Measurements from ENCODE around the gene SSH2. TPM values are rescaled to one million over a fixed set of nuclear protein-coding genes. Genes with fewer than 3 reads are reported as not detected.
"Not testable (repeated sequence)": the region's sequence is repeated elsewhere in the genome, so short reads cannot be mapped to it uniquely, and the experiment has no call there.

SSH2 gene
- total and polyA plus RNA-seq, 3 donors from 2014 or later, result 31.0 to 62.3 (median 37.4) TPM

- H3K4me1 ChIP-seq, result no peaks in the 10 kb centered on the region
Measured at GRCh38 chr17:29791336-29792080, 138.5 kb downstream of the SSH2 start.

DNA sequence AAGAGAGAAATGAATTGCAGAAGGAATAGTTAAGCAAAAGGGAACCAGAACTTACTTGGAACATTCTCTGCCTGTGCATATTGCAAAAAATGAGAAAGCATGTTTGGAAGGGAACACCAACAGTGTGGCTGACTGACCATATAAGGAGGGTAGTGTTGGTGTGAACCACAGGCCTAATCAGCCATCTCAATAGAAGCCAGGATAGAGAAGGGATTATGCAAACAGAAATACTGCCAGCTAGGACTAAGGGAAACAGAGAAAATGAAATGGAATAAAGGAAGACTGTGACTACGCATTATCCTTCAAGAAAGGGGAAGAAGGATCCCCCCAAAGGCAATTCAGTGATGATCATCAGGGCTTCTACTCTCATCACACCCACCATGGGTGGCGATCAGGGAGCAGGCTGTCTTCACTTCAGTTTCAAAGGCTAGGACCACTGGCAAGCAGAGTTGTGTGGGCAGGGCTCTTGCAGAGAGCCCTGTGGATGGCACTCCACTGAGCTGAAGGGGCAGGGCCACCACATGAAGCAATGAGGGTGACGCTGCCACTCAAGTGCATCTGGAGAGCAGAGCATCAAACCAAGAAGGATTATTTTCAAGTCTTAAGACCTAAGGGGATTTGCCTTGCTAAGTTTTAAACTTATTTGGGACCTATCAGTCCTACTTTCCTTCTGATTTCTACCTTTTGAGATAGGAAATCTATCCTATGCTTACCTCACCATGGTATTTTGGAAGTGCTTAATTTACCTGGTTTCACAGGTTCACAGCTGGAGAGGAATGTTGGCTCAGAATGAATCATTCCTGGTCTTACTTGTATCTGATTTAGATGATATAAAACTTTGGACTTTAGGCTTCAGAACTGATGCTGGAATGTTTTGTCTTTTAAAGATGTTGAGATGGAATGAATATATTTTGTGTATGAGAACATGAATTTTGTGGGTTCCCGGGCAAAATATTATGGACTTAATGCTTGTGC is 140.5 kb downstream of the SSH2 start:
- H3K36me3 ChIP-seq (ENCODE audit: low read depth, missing control alignments), result no peaks in the 10 kb centered on the region
- H3K27me3 ChIP-seq, result no peaks in the 10 kb centered on the region
- H3K27ac ChIP-seq, result peak overlapping the region in 1 of 2 donors; percentile 49
- no peak overlapping the region for H3K4me3 ChIP-seq
- 88 to 90% methylated on average over 4 of the region's 4 CpGs for WGBS, 2 donors
- no peak for DNase-seq
- H3K9me3 ChIP-seq, result no peaks in the 10 kb centered on the region
- H3K4me1 ChIP-seq, result peaks cover 2% of the 10 kb centered on the region
- intact Hi-C loops (cut with DNase I; ENCODE audit: low total_unique reads), result no loop called here
- TF ChIP-seq, protein P1, sequence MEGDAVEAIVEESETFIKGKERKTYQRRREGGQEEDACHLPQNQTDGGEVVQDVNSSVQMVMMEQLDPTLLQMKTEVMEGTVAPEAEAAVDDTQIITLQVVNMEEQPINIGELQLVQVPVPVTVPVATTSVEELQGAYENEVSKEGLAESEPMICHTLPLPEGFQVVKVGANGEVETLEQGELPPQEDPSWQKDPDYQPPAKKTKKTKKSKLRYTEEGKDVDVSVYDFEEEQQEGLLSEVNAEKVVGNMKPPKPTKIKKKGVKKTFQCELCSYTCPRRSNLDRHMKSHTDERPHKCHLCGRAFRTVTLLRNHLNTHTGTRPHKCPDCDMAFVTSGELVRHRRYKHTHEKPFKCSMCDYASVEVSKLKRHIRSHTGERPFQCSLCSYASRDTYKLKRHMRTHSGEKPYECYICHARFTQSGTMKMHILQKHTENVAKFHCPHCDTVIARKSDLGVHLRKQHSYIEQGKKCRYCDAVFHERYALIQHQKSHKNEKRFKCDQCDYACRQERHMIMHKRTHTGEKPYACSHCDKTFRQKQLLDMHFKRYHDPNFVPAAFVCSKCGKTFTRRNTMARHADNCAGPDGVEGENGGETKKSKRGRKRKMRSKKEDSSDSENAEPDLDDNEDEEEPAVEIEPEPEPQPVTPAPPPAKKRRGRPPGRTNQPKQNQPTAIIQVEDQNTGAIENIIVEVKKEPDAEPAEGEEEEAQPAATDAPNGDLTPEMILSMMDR (IDR thresholded peaks at IDR 0.05), result no peak
- no peak for TF ChIP-seq POLR2A (IDR thresholded peaks at IDR 0.05)

More at GRCh38 chr17:29791336-29792080, 138.5 kb downstream of the SSH2 start:
- Histone ChIP-seq H3K9me3 (no peaks in the 10 kb centered on the region), H3K27me3 (no peaks in the 10 kb centered on the region), H3K36me3 (ENCODE audit: low read depth, missing control alignments) (no peaks in the 10 kb centered on the region), H3K4me3 (no peak overlapping the region), H3K27ac (no peak overlapping the region)
- WGBS, 2 donors, result 91 to 92% methylated on average over 3 of the region's 3 CpGs
- DNase-seq, result no peak
- intact Hi-C loops (cut with DNase I; ENCODE audit: low total_unique reads), result no loop called here
- TF ChIP-seq POLR2A (IDR thresholded peaks at IDR 0.05), result no peak
- TF ChIP-seq, protein P1 (IDR thresholded peaks at IDR 0.05), result no peak

GRCh38 chr17:29787995-29788394 is 142.0 kb downstream of the SSH2 start:
- Histone ChIP-seq H3K27me3 (no peaks in the 10 kb centered on the region), H3K36me3 (ENCODE audit: low read depth, missing control alignments) (no peaks in the 10 kb centered on the region), H3K4me3 (no peak overlapping the region), H3K27ac (peak overlapping the region in 1 of 2 donors; percentile 16), H3K9me3 (no peaks in the 10 kb centered on the region), H3K4me1 (peaks cover 2% of the 10 kb centered on the region)
- DNase-seq, result no peak
- WGBS, 2 donors, result 82 to 86% methylated on average over 3 of the region's 3 CpGs
- intact Hi-C loops (cut with DNase I; ENCODE audit: low total_unique reads), result no loop called here
- TF ChIP-seq, protein P1 (IDR thresholded peaks at IDR 0.05), result no peak
- no peak for TF ChIP-seq POLR2A (IDR thresholded peaks at IDR 0.05)

GRCh38 chr17:29782917-29783316 is 147.1 kb downstream of the SSH2 start:
- intact Hi-C loops (cut with DNase I; ENCODE audit: low total_unique reads), result no loop called here

GRCh38 chr17:29779812-29780190 is 150.2 kb downstream of the SSH2 start:
- H3K36me3 ChIP-seq (ENCODE audit: low read depth, missing control alignments); DNase-seq; H3K27ac ChIP-seq; H3K4me3 ChIP-seq; H3K4me1 ChIP-seq; H3K27me3 ChIP-seq; H3K9me3 ChIP-seq: not testable (repeated sequence)
- WGBS, 2 donors, result 86 to 87% methylated on average over 8 of the region's 8 CpGs
- intact Hi-C loops (cut with DNase I; ENCODE audit: low total_unique reads), result loop anchor here (5.0 kb wide), 1 partner anchor 152 kb away; no protein-coding TSS in a partner anchor

More at GRCh38 chr17:29782917-29783316, 147.1 kb downstream of the SSH2 start:
- TF ChIP-seq POLR2A (IDR thresholded peaks at IDR 0.05), result no peak
- TF ChIP-seq, protein P1 (IDR thresholded peaks at IDR 0.05), result no peak
- peaks cover 2% of the 10 kb centered on the region for H3K4me1 ChIP-seq
- no peaks in the 10 kb centered on the region for H3K36me3 ChIP-seq (ENCODE audit: low read depth, missing control alignments)
- H3K27ac ChIP-seq, result no peak overlapping the region
- 90 to 95% methylated on average over 5 of the region's 5 CpGs for WGBS, 2 donors
- H3K4me3 ChIP-seq, result no peak overlapping the region
- no peak for DNase-seq
- no peaks in the 10 kb centered on the region for H3K27me3 ChIP-seq
- H3K9me3 ChIP-seq, result no peaks in the 10 kb centered on the region
